Measurements from ENCODE around the gene CSNK1D.

GRCh38 chr17:82310877-82311276 lies 37.4 kb upstream of the CSNK1D start:
- no peak for TF ChIP-seq CTCF (conservative IDR thresholded peaks at IDR 0.05; ENCODE audit: low read depth in 2 of 2)
- no peak for TF ChIP-seq POLR2AphosphoS5 (IDR thresholded peaks at IDR 0.05; ENCODE audit: low read depth)
- no peak for TF ChIP-seq EZH2 (IDR thresholded peaks at IDR 0.05; ENCODE audit: low read depth, unreplicated experiment)
- no peak for TF ChIP-seq NANOG (IDR thresholded peaks at IDR 0.05; ENCODE audit: borderline replicate concordance)
- no peak for TF ChIP-seq ZNF462 (CRISPR knock-in tag; IDR thresholded peaks at IDR 0.05)
- no peak for TF ChIP-seq ZNF331 (CRISPR knock-in tag; IDR thresholded peaks at IDR 0.05; ENCODE audit: low read depth)
